ENCODE measurements around the gene CNGA2.

GRCh38 chrX:151729056-151729725 is 5.4 kb upstream of the CNGA2 start:
- TF ChIP-seq, protein P1, sequence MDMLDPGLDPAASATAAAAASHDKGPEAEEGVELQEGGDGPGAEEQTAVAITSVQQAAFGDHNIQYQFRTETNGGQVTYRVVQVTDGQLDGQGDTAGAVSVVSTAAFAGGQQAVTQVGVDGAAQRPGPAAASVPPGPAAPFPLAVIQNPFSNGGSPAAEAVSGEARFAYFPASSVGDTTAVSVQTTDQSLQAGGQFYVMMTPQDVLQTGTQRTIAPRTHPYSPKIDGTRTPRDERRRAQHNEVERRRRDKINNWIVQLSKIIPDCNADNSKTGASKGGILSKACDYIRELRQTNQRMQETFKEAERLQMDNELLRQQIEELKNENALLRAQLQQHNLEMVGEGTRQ (IDR thresholded peaks at IDR 0.05; ENCODE audit: low read depth, low read length): no peak
- TF ChIP-seq POLR2A (IDR thresholded peaks at IDR 0.05; ENCODE audit: low read depth, low read length): no peak
- TF ChIP-seq, protein P2, sequence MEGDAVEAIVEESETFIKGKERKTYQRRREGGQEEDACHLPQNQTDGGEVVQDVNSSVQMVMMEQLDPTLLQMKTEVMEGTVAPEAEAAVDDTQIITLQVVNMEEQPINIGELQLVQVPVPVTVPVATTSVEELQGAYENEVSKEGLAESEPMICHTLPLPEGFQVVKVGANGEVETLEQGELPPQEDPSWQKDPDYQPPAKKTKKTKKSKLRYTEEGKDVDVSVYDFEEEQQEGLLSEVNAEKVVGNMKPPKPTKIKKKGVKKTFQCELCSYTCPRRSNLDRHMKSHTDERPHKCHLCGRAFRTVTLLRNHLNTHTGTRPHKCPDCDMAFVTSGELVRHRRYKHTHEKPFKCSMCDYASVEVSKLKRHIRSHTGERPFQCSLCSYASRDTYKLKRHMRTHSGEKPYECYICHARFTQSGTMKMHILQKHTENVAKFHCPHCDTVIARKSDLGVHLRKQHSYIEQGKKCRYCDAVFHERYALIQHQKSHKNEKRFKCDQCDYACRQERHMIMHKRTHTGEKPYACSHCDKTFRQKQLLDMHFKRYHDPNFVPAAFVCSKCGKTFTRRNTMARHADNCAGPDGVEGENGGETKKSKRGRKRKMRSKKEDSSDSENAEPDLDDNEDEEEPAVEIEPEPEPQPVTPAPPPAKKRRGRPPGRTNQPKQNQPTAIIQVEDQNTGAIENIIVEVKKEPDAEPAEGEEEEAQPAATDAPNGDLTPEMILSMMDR (conservative IDR thresholded peaks at IDR 0.05; ENCODE audit: low read depth, low read length): no peak
- TF ChIP-seq RCOR1 (IDR thresholded peaks at IDR 0.05; ENCODE audit: insufficient replicate concordance, low read length): no peak

Data from IMR-90 (cell line).